Measurements from ENCODE around the gene FUT8. TPM values are rescaled to one million over a fixed set of nuclear protein-coding genes. Genes with fewer than 3 reads are reported as not detected.

The FUT8 gene
- total and polyA plus RNA-seq, 5 experiments from 2014 or later = 10.0 to 51.2 (median 15.2) TPM

DNA sequence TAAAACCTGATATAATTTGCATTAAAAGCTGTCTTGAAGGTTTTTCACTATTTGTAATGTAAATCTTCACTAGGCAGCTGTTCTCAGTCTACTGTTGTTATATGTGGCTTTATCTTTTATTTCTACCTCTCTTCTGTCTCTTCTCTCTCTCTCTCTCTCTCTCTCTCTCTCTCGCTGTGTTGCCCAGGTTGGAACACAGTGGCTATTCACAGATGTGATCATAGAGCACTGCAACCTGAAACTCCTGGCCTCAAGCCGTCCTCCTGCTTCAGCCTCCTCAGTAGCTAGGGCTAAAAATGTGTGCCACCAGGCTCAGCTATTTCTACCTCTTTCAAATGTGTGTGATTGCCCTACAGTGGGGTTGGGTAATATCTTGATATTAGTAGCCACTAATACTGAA is 21.1 kb downstream of the FUT8 start:
- Mint-ChIP-seq H3K4me3 (peak overlapping the region in 3 of 10 donors; percentile 21 to 38 (median 26)), H3K27me3 (no peaks in the 10 kb centered on the region)
- POLR2A ChIA-PET = interaction anchor here (0.7 kb wide), 1 partner anchor 42 kb away, joined by 4 read pairs; no protein-coding TSS in a partner anchor

DNA sequence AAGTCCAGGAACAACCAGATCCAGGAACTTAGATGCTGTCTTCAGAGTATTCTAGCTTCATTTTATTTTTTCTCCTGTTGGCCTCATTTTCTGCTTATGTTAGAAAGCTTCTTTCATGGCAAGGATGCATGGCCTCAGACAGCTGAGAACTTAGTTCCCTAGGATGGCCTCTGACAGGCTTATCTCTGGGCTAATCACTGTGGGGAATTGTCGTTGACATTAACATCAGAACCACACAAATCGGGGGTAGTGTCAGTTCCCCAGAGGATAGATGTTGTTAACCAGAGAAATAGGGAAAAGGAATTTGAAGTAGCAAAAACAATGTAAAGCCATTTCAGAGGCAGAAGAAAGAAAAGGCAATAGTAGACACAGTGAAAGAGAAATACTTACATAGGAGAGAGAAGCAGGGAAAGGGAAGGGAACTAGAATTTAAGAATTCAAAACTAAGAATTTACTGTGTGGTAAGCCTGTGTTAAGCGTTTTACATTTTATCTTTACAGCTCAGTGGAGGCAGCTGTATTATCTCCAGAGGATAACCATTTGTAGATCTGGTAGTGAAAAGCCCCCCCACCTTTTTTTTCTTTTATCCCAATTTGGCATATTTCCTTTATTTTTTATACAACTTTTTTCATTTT is 21.8 kb downstream of the FUT8 start:
- no peak for DNase-seq
- H3K27ac Mint-ChIP-seq = peak overlapping the region in 4 of 10 donors; percentile 0 to 56 (median 42)
- POLR2A ChIA-PET = interaction anchor here (0.7 kb wide), 1 partner anchor 42 kb away, joined by 4 read pairs; no protein-coding TSS in a partner anchor

More for the DNA sequence above, 21.1 kb downstream of the FUT8 start:
- Mint-ChIP-seq H3K4me1 (peaks cover 32 to 61% (median 59%) of the 10 kb centered on the region in 4 donors), H3K27ac (peak overlapping the region in 7 of 10 donors; percentile 22 to 76 (median 70)), H3K9me3 (peaks cover 0 to 3% (median 0%) of the 10 kb centered on the region in 9 donors), H3K36me3 (peaks cover 13 to 43% (median 29%) of the 10 kb centered on the region in 3 donors)
- ATAC-seq (no peak), DNase-seq (no peak)

DNA sequence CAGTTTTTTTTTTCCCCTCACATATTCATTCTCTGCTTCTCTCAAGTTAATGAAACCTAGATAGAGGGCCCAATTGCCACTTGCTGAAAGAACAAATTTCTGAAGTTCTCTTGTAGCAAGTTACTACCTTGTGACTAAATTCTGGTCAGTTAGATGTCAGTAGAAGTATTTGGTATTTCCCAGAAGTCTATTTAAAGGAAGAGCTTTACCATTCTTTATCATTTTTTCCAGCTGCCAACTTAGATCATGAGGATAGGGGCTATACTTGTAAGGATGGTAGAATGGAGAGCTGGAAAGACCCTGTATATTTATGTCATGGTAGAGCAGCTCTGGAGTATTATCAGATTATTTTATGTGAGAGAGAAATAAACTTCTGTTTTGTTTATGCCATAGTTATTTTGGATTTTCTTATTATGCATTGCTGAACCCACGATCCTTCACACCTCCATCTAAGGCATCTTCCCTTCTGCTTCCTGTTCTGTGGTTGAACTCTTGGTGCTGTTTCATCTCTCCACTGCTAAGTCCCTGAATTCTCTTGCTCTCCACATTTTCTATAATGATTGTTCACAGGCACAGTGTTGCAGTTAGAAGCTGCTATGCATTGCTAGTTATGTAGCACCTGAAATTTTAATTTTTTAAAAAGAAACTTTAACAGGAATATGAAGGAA is 25.9 kb downstream of the FUT8 start:
- Mint-ChIP-seq H3K4me1 (peaks cover 26 to 41% (median 37%) of the 10 kb centered on the region in 4 donors), H3K27me3 (no peaks in the 10 kb centered on the region), H3K4me3 (peak overlapping the region in 6 of 10 donors; percentile 2 to 25 (median 8)), H3K36me3 (peaks cover 13 to 32% (median 29%) of the 10 kb centered on the region in 3 donors), H3K27ac (peak overlapping the region in 5 of 10 donors; percentile 15 to 70 (median 23)), H3K9me3 (peaks cover 0 to 3% (median 0%) of the 10 kb centered on the region in 9 donors)
- DNase-seq (no peak), ATAC-seq (no peak)
- POLR2A ChIA-PET = no interaction called here

More for the DNA sequence above, 21.8 kb downstream of the FUT8 start:
- no peak for ATAC-seq
- peaks cover 13 to 43% (median 29%) of the 10 kb centered on the region in 3 donors for H3K36me3 Mint-ChIP-seq
- peaks cover 0 to 3% (median 0%) of the 10 kb centered on the region in 9 donors for H3K9me3 Mint-ChIP-seq
- no peak overlapping the region for H3K4me3 Mint-ChIP-seq
- no peaks in the 10 kb centered on the region for H3K27me3 Mint-ChIP-seq
- peaks cover 33 to 61% (median 58%) of the 10 kb centered on the region in 4 donors for H3K4me1 Mint-ChIP-seq

DNA sequence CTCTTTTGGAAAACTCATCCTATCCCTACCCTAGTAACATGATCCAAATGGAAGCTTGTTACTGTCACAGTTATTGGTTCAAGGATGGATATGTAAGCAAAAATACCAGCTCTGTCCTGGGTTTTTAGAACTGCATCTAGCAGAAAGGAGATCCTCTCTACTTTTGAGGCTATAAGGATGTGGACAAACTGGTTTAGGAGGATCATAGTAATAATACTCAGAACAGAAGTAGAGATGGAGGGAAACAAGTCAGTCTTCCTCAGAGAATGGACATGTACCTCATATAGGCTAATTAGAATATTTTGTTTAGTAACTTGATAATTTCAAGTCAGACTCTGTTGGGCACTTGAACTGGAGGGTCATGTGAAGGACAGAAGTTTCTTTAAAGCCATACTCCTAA is 26.6 kb downstream of the FUT8 start:
- Mint-ChIP-seq H3K4me1 (peaks cover 22 to 35% (median 33%) of the 10 kb centered on the region in 4 donors), H3K4me3 (no peak overlapping the region), H3K36me3 (peaks cover 11 to 31% (median 30%) of the 10 kb centered on the region in 3 donors), H3K27me3 (no peaks in the 10 kb centered on the region), H3K27ac (peak overlapping the region in 1 of 10 donors; percentile 35), H3K9me3 (peaks cover 0 to 3% (median 0%) of the 10 kb centered on the region in 9 donors)
- POLR2A ChIA-PET = interaction anchor here (0.6 kb wide), 1 partner anchor 175 kb away, joined by 3 read pairs; no protein-coding TSS in a partner anchor
- DNase-seq = no peak
- no peak for ATAC-seq

DNA sequence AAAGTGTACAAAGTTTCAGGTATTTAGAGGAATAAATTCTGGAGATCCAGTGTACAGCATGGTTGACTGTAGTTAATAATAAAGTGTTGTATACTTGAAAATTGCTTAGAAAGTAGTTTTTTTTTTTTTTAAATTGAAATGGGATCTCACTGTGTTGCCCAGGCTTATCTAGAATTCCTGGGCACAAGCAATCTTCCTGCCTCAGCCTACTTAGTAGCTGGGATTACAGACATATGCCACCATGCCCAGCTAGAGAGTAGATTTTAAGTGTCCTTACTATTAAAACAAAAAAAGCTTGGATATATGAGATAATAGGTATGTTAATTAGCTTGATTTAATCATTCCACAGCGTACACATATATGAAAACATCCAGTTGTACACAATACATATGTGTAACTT is 27.7 kb downstream of the FUT8 start:
- Mint-ChIP-seq H3K4me1 (peaks cover 17 to 38% (median 34%) of the 10 kb centered on the region in 4 donors), H3K27me3 (no peaks in the 10 kb centered on the region), H3K4me3 (no peak overlapping the region), H3K36me3 (peaks cover 7 to 33% (median 31%) of the 10 kb centered on the region in 3 donors), H3K9me3 (peaks cover 0 to 7% (median 2%) of the 10 kb centered on the region in 9 donors), H3K27ac (no peak overlapping the region)
- DNase-seq (no peak), ATAC-seq (no peak)
- POLR2A ChIA-PET = interaction anchor here (1.4 kb wide), 1 partner anchor 27 kb away, joined by 3 read pairs; the partner anchor contains the start of gene FUT8

DNA sequence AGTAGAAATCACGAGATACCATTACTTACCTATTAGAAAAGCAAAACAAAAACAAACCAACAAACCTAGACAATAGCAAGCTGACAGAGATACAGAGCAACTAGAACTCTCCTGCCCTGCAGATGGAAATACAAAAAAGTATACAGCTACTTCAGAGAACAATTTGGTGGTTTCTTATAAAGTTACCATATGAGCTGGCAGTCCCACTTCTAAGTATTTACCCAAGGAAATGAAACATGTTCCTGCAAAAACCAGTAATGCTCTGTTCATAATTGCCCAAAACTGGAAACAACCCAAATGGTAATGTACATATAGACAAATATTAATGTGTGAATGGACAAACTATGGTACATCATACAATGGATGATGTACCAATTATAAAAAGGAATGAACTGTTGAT is 31.7 kb downstream of the FUT8 start:
- no peaks in the 10 kb centered on the region for H3K27me3 Mint-ChIP-seq
- peaks cover 13 to 39% (median 25%) of the 10 kb centered on the region in 4 donors for H3K4me1 Mint-ChIP-seq
- H3K36me3 Mint-ChIP-seq = peaks cover 13 to 34% (median 20%) of the 10 kb centered on the region in 3 donors
- POLR2A ChIA-PET = interaction anchor here (0.6 to 1.0 kb wide), 2 partner anchors 11 to 383 kb away, joined by 3 read pairs; no protein-coding TSS in a partner anchor
- H3K27ac Mint-ChIP-seq = peak overlapping the region in 1 of 10 donors; percentile 48
- H3K9me3 Mint-ChIP-seq = peaks cover 0 to 7% (median 2%) of the 10 kb centered on the region in 9 donors
- DNase-seq (no peak), ATAC-seq (no peak)
- H3K4me3 Mint-ChIP-seq = no peak overlapping the region

DNA sequence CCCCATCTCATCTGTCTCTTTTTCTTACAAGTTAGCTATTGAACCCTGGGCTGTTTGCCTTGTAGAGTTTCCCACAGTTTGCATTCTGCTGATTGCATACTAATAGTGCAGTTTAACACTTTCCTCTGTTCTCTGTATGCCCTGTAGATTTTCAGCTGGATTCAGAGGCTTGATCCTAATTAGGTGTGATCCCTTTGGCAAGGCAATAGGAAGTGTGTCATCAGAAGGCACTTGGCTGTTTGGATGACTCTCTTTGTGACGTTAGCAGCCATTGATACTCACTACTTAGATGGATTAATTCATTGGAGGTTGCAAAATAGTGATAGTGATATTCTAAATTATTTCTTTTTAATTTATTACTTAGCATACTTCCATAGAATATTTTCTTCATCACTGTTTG is 33.6 kb downstream of the FUT8 start:
- DNase-seq (no peak), ATAC-seq (no peak)
- Mint-ChIP-seq H3K4me1 (peaks cover 12 to 45% (median 30%) of the 10 kb centered on the region in 4 donors), H3K36me3 (peaks cover 22 to 47% (median 32%) of the 10 kb centered on the region in 3 donors), H3K27me3 (no peaks in the 10 kb centered on the region), H3K4me3 (peak overlapping the region in 1 of 10 donors; percentile 2), H3K27ac (peak overlapping the region in 1 of 10 donors; percentile 54), H3K9me3 (peaks cover 0 to 7% (median 3%) of the 10 kb centered on the region in 9 donors)
- POLR2A ChIA-PET = no interaction called here

DNA sequence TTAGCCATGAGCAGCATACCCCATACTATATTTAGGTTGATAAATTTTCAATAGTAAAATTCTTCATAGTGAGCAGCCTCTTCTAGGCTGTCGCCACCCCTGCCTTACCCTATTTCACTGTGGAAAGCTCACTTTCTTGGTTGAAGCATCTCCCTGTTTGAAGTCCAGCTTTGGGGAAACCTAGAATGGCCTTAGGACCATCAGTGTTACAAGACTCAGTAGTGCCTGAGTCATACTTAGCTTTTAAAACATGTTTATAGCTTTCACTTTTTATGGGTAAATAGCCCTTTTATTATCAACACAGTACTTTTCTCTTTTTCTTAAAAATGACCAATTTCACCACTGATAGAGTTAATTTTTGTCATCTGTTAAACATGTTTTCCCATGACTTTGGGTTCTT is 37.1 kb downstream of the FUT8 start:
- ATAC-seq (no peak), DNase-seq (no peak)
- H3K27me3 Mint-ChIP-seq = no peaks in the 10 kb centered on the region
- H3K4me3 Mint-ChIP-seq = no peak overlapping the region
- H3K4me1 Mint-ChIP-seq = peaks cover 25 to 68% (median 45%) of the 10 kb centered on the region in 4 donors
- H3K27ac Mint-ChIP-seq = peak overlapping the region in 2 of 10 donors; percentile 41 to 85
- H3K9me3 Mint-ChIP-seq = peaks cover 0 to 14% (median 3%) of the 10 kb centered on the region in 9 donors
- POLR2A ChIA-PET = interaction anchor here (0.6 kb wide), 1 partner anchor 126 kb away, joined by 5 read pairs; no protein-coding TSS in a partner anchor
- peaks cover 19 to 43% (median 34%) of the 10 kb centered on the region in 3 donors for H3K36me3 Mint-ChIP-seq

DNA sequence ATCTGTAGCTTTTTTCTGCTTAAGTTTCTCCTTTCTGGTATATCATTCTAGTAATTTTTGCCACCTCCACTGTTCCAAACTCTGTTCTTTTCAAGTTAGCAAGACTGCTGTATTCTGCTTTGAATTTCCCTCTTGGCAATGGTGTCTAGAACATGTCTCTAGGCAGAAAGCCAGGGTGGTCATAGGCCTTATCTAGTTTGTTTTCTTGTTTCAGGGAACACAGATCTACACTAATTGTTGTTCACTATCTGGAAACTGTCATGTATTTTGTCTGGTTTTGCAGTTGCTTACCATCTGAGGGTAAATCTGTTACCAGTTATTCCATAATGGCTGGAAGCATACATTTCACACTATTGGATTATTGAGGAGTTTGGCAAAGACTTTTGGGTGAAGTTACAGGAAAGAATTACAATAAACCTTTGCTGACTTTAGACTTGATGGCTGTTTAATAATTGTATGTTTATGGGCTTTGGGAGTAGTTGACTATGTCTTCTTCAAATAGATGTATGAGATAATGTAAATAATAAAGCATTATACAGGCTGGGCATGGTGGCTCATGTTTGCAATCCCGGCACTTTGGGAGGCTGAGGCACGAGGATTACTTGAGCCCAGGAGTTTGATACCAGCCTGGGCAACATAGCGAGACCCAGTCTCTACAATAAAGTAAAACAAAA is 41.4 kb downstream of the FUT8 start:
- H3K27me3 Mint-ChIP-seq = no peaks in the 10 kb centered on the region
- H3K4me1 Mint-ChIP-seq = peaks cover 20 to 49% (median 35%) of the 10 kb centered on the region in 4 donors
- H3K9me3 Mint-ChIP-seq = peaks cover 0 to 27% (median 5%) of the 10 kb centered on the region in 9 donors
- peak overlapping the region in 1 of 10 donors; percentile 4 for H3K4me3 Mint-ChIP-seq
- peaks cover 27 to 66% (median 48%) of the 10 kb centered on the region in 3 donors for H3K36me3 Mint-ChIP-seq
- DNase-seq (no peak), ATAC-seq (no peak)
- H3K27ac Mint-ChIP-seq = peak overlapping the region in 3 of 10 donors; percentile 8 to 50 (median 33)
- POLR2A ChIA-PET = no interaction called here

DNA sequence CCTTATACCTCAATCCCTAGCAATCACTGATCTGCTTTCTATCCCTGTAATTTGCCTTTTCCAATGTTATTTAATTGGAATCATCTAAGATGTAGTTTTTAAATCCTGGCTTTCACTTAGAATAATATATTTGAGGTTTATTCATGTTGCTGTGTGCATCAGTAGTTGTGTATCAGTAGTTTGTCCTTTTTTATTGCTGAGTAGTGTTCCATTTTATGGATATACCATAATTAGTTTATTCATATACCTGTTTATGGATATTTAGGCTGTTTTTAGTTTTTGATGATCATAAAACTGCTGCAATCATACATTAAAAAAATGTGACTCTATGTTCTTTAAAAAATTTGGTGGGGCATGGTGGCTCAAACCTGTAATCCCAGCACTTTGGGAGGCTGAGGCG is 43.7 kb downstream of the FUT8 start:
- Mint-ChIP-seq H3K9me3 (peaks cover 0 to 26% (median 4%) of the 10 kb centered on the region in 9 donors), H3K4me3 (no peak overlapping the region), H3K4me1 (peaks cover 26 to 50% (median 37%) of the 10 kb centered on the region in 4 donors), H3K27me3 (no peaks in the 10 kb centered on the region), H3K27ac (peak overlapping the region in 2 of 10 donors; percentile 40 to 73), H3K36me3 (peaks cover 21 to 65% (median 50%) of the 10 kb centered on the region in 3 donors)
- POLR2A ChIA-PET = interaction anchor here (0.7 kb wide), 1 partner anchor 562 kb away, joined by 5 read pairs; no protein-coding TSS in a partner anchor
- DNase-seq (no peak), ATAC-seq (no peak)

DNA sequence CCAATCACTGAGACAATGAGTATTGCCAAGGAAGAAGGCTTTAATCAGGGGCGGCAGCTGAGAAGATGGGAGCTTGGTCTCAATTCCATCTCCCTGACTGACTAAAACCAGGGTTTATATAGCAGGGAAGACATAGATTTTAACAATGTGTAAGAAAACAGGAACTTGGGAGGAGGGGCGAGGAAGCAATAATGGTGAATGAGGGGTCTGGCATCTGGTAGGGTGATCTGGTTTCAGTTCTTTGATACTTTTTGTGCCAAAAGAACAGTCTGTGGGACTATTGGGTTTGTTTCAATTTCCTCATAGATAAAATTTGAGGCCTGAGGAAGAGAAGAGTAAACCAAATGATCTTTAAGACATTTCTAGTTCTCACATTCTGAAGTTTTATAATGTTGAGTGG is 49.2 kb downstream of the FUT8 start:
- Mint-ChIP-seq H3K27me3 (no peaks in the 10 kb centered on the region), H3K27ac (peak overlapping the region; percentile 12 to 84 (median 62)), H3K36me3 (peaks cover 11 to 69% (median 58%) of the 10 kb centered on the region in 3 donors), H3K4me1 (peaks cover 22 to 52% (median 50%) of the 10 kb centered on the region in 4 donors), H3K9me3 (peaks cover 0 to 9% (median 4%) of the 10 kb centered on the region in 9 donors), H3K4me3 (peak overlapping the region in 4 of 10 donors; percentile 5 to 56 (median 14))
- DNase-seq = no peak
- POLR2A ChIA-PET = no interaction called here
- no peak for ATAC-seq

DNA sequence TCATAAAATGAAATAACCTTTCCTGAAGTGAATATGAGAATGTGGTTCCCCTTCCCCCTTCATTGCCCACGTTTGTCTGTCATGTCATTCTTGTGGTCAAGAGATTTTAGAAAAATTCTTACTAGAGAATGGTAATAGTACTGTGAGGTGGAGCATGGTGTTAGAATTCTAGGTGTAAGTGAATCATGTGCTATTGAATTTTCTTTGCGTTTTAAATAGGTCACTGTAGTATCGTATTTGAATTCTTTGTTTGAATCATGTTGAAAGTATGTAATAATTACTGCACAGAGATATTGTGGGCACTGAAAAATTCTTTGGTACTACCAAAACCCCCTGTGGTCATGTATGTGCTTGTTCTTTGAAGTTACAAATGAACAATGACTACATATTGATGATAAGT is 49.9 kb downstream of the FUT8 start:
- Mint-ChIP-seq H3K9me3 (peaks cover 0 to 5% (median under 1%) of the 10 kb centered on the region in 9 donors), H3K27me3 (no peaks in the 10 kb centered on the region), H3K4me3 (no peak overlapping the region), H3K27ac (peak overlapping the region in 4 of 10 donors; percentile 9 to 60 (median 24)), H3K36me3 (peaks cover 7 to 67% (median 56%) of the 10 kb centered on the region in 3 donors), H3K4me1 (peaks cover 21 to 52% (median 50%) of the 10 kb centered on the region in 4 donors)
- ATAC-seq (no peak), DNase-seq (no peak)
- POLR2A ChIA-PET = no interaction called here
